Astrocyte (in vitro differentiated cells and primary cell): ENCODE data around the gene SIGLEC8.

Experiments
- CTCF ChIP-seq: IDR thresholded peaks from 2 replicates; pipeline ENCODE4 v1.5.1; 2011; ENCODE audit warnings: low read depth, mild to moderate bottlenecking, inconsistent platforms, low read length, moderate library complexity; ENCODE audit not compliant: insufficient read depth
- EZH2 ChIP-seq: IDR thresholded peaks from 2 replicates; pipeline ENCODE4 v1.6.1; 2012; ENCODE audit warnings: mild to moderate bottlenecking, low read length, inconsistent platforms; ENCODE audit not compliant: insufficient read depth

- TF ChIP-seq CTCF (no peak), EZH2 (no peak)
Observed at GRCh38 chr19:51448011-51448410, 10.2 kb downstream of the SIGLEC8 start.
